GM23338 (cell line): Measurements from ENCODE around the gene FBXO38.

ENCODE experiments used
- CTCF ChIP-seq, 2 experiments: fragments of 200-600 bp in 1 of 2; sonication (generic) in 1 of 2; conservative IDR thresholded peaks; 2 replicates each; pipeline versions ENCODE4 v1.5.1 to v1.6.1; 2016 to 2017; ENCODE audit warnings: antibody characterized with exemption in 2 of 2, low read depth in 2 of 2, mild to moderate bottlenecking in 2 of 2, moderate library complexity in 1 of 2
- EZH2 ChIP-seq: fragments of 200-600 bp; sonication (generic); IDR thresholded peaks from one replicate; pipeline ENCODE4 v1.8.0; 2017; ENCODE audit warnings: antibody characterized with exemption, mild to moderate bottlenecking, low read depth; ENCODE audit not compliant: unreplicated experiment
- EZH2phosphoT487 ChIP-seq: fragments of 200-600 bp; sonication (generic); IDR thresholded peaks from one replicate; pipeline ENCODE4 v1.8.1; 2018; ENCODE audit warnings: antibody characterized with exemption; ENCODE audit not compliant: unreplicated experiment
- JUNB ChIP-seq: IDR thresholded peaks from one replicate; pipeline ENCODE4 v1.6.1; 2016; ENCODE audit warnings: antibody characterized with exemption; ENCODE audit not compliant: unreplicated experiment
- POLR2AphosphoS5 ChIP-seq: IDR thresholded peaks from 2 replicates; pipeline ENCODE4 v1.6.1; 2016; ENCODE audit warnings: antibody characterized with exemption, low read depth
- REST ChIP-seq: IDR thresholded peaks from one replicate; pipeline ENCODE4 v1.6.1; 2018; ENCODE audit warnings: antibody characterized with exemption; ENCODE audit not compliant: unreplicated experiment

DNA sequence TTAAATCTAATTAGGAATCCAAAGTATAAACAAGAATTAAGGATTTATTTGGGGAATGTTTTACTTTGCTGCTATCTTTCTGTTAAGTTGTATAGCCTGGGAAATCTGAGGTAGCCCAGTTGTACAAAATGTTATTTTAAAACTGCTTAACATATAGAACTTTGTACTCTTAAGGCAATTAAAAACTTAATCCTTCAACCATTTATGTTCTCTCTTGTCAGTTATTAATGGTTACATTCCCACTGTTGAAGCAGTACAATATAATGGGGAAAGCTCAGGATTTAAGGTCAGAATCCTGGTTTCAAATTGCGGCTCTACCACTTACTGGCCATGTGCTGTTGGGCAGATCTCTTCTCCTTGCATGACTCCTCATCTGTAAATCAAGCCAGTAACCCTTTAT, 32.7 kb downstream of the FBXO38 start:
- TF ChIP-seq CTCF (conservative IDR thresholded peaks at IDR 0.05; ENCODE audit: low read depth in 2 of 2) (no peak), EZH2 (no peak), POLR2AphosphoS5 (no peak), REST (no peak), EZH2phosphoT487 (no peak), JUNB (no peak)
